Lung (tissue), 16 donors: ENCODE results near the gene TMEM253. TPM values are rescaled to one million over a fixed set of nuclear protein-coding genes. Genes with fewer than 3 reads are reported as not detected.

Source experiments
- ATAC-seq: fragments of 200-7000 bp; cut with Tn5 transposase; one replicate; pipeline ENCODE4 v1.9.1; 2020; ENCODE audit warnings: moderate number of reproducible peaks; ENCODE audit not compliant: insufficient read depth, low FRiP score
- DNase-seq, 3 donors: peaks; one replicate each; pipeline ENCODE4 v3.0.0-alpha.2; 2013 to 2017
- H3K27ac ChIP-seq, 2 donors: one replicate each; pipeline ENCODE4 v1.5.1; 2013; ENCODE audit warnings: mild to moderate bottlenecking in 2 of 2, moderate library complexity in 2 of 2, control low read depth in 1 of 2, inconsistent platforms in 1 of 2, low read depth in 1 of 2, low read length in 1 of 2
- H3K27me3 ChIP-seq, 3 donors: one replicate each; pipeline ENCODE4 v1.5.1; 2013; ENCODE audit warnings: low read length in 2 of 3; ENCODE audit not compliant: control insufficient read depth in 3 of 3, insufficient read depth in 3 of 3
- H3K36me3 ChIP-seq, 4 donors: one replicate each; pipeline ENCODE4 v1.5.1; 2013; ENCODE audit warnings: low read length in 4 of 4, mild to moderate bottlenecking in 1 of 4, moderate library complexity in 1 of 4; ENCODE audit not compliant: control insufficient read depth in 4 of 4, insufficient read depth in 4 of 4
- H3K4me1 ChIP-seq, 5 donors: one replicate each; pipeline ENCODE4 v1.5.1; 2013; ENCODE audit warnings: low read length in 5 of 5, mild to moderate bottlenecking in 2 of 5, moderate library complexity in 1 of 5; ENCODE audit not compliant: control insufficient read depth in 5 of 5, insufficient read depth in 5 of 5
- H3K4me3 ChIP-seq: one replicate; pipeline ENCODE4 v1.5.1; 2013; ENCODE audit warnings: mild to moderate bottlenecking, control low read depth, moderate library complexity
- H3K9ac ChIP-seq, 2 donors: one replicate each; pipeline ENCODE4 v1.5.1; 2013; ENCODE audit warnings: low read length in 2 of 2, control low read depth in 1 of 2; ENCODE audit not compliant: insufficient read depth in 1 of 2
- H3K9me3 ChIP-seq, 4 donors: one replicate each; pipeline ENCODE4 v1.5.1; 2013; ENCODE audit warnings: low read length in 3 of 4, mild to moderate bottlenecking in 1 of 4, moderate library complexity in 1 of 4; ENCODE audit not compliant: control insufficient read depth in 4 of 4, insufficient read depth in 3 of 4
- WGBS, 2 donors: extraction: QIAGEN DNeasy Blood & Tissue Kit; methylation state at CpG; one replicate each; pipeline ENCODE4 v1.1.7; 2013; 5-methylcytosine and 5-hydroxymethylcytosine counted together
- long read RNA-seq, 5 donors: transcript quantifications; one replicate each; lab custom pipeline, GENCODE V29; 2026
- polyA plus RNA-seq, 2 donors: library from polyadenylated mRNA; stranded (reverse); fragments of 200-250 nt; gene quantifications; one replicate each; pipeline ENCODE4 v1.2.1, GENCODE V29; 2013
- total RNA-seq, 2 donors: library from RNA; depleted of rRNA in 1 of 2; stranded (reverse); fragments of >200 nt in 1 of 2; gene quantifications; one replicate each; pipeline ENCODE4 v1.2.1, GENCODE V29; 2014 to 2021
- TF ChIP-seq, protein P1 (sequence below): IDR thresholded peaks from 2 replicates; pipeline ENCODE4 v1.5.1; 2012; ENCODE audit warnings: mild to moderate bottlenecking; ENCODE audit errors: control extremely low read depth, extremely low read depth
- donor health status: control.
- donor health status: control.
- donor health status: Bipolar disorder and iron deficiency.
- donor health status: healthy.
- donor health status: DM: yes; HTN: yes; CAD: no.

The TMEM253 gene
- under 1 TPM; 0.20 to 0.52 TPM for total RNA-seq
- under 1 TPM; 0.24 to 0.43 TPM for polyA plus RNA-seq
- long read RNA-seq, donor 1: 0 reads
- long read RNA-seq, donor 2: 0 reads
- long read RNA-seq, donor 3: 0 reads
- long read RNA-seq, donor 4: 0 reads
- long read RNA-seq, donor 5: 0 reads

DNA sequence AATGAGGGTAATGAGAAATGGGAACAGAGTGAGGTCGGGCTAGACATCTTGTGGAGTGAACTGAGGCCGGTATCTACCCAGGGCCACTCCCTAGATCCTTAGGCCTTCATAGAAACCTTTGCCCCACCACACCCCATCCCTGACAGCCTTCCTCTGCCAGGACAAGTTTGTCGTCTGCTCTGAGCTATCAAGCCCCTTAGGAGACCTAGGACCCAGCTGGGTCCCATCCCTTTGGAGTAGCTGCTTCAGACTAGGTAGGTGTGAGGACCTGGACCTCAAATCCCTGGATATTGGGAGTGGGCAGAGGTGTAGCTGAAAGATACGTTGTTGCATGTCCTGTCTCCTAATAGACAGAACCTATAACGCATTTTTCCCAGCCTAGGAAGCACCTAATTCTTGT is at the start of gene TMEM253:
Gene TMEM253, plus strand, starts transcription at position 136 of the 400 bp plus-strand sequence. CDS start 278 bp downstream, outside the sequence.
- ATAC-seq (no peak), DNase-seq (no peak)
- WGBS, 2 donors: 93 to 94% methylated on average over 5 of the region's 5 CpGs
- Histone ChIP-seq H3K4me1 (peaks cover 7 to 38% (median 16%) of the 10 kb centered on the region in 5 donors), H3K9ac (no peak within 1 kb of the TSS), H3K36me3 (no peaks in the 10 kb centered on the region), H3K9me3 (no peaks in the 10 kb centered on the region), H3K4me3 (no peak within 1 kb of the TSS), H3K27me3 (no peaks in the 10 kb centered on the region), H3K27ac (no peak within 1 kb of the TSS)
- TF ChIP-seq, protein P1, sequence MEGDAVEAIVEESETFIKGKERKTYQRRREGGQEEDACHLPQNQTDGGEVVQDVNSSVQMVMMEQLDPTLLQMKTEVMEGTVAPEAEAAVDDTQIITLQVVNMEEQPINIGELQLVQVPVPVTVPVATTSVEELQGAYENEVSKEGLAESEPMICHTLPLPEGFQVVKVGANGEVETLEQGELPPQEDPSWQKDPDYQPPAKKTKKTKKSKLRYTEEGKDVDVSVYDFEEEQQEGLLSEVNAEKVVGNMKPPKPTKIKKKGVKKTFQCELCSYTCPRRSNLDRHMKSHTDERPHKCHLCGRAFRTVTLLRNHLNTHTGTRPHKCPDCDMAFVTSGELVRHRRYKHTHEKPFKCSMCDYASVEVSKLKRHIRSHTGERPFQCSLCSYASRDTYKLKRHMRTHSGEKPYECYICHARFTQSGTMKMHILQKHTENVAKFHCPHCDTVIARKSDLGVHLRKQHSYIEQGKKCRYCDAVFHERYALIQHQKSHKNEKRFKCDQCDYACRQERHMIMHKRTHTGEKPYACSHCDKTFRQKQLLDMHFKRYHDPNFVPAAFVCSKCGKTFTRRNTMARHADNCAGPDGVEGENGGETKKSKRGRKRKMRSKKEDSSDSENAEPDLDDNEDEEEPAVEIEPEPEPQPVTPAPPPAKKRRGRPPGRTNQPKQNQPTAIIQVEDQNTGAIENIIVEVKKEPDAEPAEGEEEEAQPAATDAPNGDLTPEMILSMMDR: no peak

DNA sequence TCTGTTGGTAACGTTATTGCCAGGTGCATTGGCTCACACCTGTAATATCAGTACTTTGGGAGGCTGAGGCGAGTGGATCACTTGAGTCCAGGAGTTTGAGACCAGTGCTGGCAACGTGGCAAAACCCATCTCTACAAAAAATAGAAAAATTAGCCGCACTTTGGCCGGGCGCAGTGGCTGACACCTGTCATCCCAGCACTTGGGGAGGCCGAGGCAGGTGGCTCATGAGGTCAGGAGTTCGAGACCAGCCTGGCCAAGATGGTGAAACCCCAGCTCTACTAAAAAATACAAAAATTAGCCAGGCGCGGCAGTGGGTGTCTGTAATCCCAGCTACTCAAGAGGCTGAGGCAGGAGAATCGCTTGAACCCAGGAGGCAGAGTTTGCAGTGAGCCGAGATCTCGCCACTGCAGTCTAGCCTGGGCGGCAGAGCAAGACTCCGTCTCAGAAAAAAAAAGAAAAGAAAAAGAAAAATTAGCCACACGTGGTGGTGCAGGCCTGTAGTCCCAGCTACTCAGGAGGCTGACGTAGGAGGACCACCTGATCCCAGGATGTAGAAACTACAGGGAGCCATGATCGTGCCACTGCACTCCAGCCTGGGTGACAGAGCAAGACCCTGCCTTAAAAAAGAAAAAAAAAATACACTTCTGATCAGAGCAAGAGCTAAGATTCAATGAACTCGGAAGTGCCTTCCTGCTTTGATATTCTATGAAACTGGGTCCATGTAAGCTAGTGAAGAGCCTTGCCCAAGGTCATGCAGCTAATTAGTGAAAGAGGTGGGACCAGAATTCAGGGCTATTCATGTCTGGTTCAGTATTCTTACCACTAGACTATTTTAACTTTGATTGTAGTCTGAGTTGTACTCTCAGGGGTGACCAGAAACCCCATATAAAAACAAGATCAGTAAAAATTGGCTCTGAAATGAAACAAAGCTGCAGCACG is 47.4 kb upstream of the TMEM253 start:
- peaks cover 0 to 5% (median 0%) of the 10 kb centered on the region in 5 donors for H3K4me1 ChIP-seq
- no peaks in the 10 kb centered on the region for H3K27me3 ChIP-seq
- no peaks in the 10 kb centered on the region for H3K9me3 ChIP-seq
- TF ChIP-seq, protein P1: no peak
- H3K4me3 ChIP-seq: no peak overlapping the region
- H3K9ac ChIP-seq: no peak overlapping the region
- ATAC-seq (no peak), DNase-seq (no peak)
- no peaks in the 10 kb centered on the region for H3K36me3 ChIP-seq
- H3K27ac ChIP-seq: no peak overlapping the region
- 91 to 95% methylated on average over 20 of the region's 20 CpGs for WGBS, 2 donors

DNA sequence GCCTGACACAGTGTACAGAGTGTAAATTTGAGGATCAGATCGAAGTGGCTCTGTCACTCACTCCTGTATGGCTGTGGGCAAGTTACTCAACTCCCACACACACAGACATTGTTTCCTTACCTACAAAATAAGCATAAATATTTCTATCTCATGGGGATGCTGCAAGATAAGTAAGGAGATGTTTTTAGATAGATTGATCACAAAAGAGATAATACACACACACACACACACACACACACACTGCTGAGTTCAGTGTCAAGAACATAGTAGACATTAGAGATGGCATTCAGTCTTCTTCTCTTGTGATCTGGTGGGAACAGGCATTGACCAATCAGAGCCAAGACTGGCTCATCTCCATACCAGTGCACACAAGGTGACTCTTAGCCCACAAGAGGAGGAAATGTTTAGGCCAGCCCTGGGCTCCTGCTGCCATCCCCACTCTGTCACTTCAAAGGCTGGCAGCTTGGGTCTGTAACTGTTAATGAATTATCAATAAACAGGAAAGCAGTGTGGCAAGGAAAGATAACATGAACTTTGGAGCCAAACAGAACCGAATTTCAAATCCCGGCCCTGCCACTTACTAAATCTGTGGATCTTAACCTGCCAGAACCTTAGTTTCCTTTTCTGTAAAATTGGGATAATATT is 46.6 kb upstream of the TMEM253 start:
- ATAC-seq (no peak), DNase-seq (no peak)
- H3K9ac ChIP-seq: no peak overlapping the region
- no peak overlapping the region for H3K4me3 ChIP-seq
- no peak overlapping the region for H3K27ac ChIP-seq
- H3K4me1 ChIP-seq: peaks cover 0 to 5% (median 0%) of the 10 kb centered on the region in 5 donors
- H3K27me3 ChIP-seq: no peaks in the 10 kb centered on the region
- 55 to 72% methylated on average over 3 of the region's 3 CpGs for WGBS, 2 donors
- H3K9me3 ChIP-seq: no peaks in the 10 kb centered on the region
- no peaks in the 10 kb centered on the region for H3K36me3 ChIP-seq
- TF ChIP-seq, protein P1: no peak
